Epithelial cell of alveolus of lung (primary cell): ENCODE results near the gene FAM221A. TPM values are rescaled to one million over a fixed set of nuclear protein-coding genes. Genes with fewer than 3 reads are reported as not detected.

Experiments
- total RNA-seq: library from RNA; depleted of rRNA; stranded (reverse); fragments of >200 nt; gene quantifications from 2 replicates; pipeline ENCODE4 v1.2.1, GENCODE V29; 2015

FAM221A gene, protein sequence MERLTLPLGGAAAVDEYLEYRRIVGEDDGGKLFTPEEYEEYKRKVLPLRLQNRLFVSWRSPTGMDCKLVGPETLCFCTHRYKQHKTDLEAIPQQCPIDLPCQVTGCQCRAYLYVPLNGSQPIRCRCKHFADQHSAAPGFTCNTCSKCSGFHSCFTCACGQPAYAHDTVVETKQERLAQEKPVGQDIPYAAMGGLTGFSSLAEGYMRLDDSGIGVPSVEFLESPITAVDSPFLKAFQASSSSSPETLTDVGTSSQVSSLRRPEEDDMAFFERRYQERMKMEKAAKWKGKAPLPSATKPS
- 0.16 and 2.1 TPM in 2 replicates for total RNA-seq

DNA sequence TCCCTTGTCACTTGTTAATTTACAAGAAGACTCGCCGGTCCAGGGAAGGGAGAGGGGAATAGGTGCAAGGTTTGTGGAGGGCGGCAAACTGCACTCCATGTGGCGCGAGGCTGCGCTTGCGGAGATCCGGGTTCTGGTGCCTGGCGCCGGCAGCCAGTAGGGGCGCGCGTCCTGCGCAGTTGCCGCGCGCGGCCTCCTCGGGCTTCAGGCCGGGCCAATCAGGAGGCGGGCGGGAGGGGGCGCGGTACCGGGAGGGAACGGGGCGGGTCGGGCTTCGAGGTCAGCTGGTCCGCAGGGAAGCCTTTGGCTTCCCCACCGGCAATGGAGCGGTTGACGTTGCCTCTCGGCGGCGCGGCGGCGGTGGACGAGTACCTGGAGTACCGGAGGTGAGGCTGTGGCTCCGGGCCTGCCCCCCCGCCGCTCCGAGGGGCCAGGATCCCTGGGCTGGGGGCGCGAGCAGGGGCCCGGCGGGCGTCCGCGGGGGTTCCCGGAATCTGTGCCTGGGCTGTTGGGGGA, at the start of gene FAM221A:
FAM221A (plus strand) TSS at position 302 of the 516 bp plus-strand sequence; CDS start at position 322, 20 bp downstream.

GRCh38 chr7:23710000-23710399, 30.0 kb downstream of the FAM221A start, which contains the start of gene STK31:
TSS of gene STK31 (plus strand) at chr7:23710219. CDS start at chr7:23710286, 67 bp downstream.

Other genes starting within 250 kb of the FAM221A start
- 22.2 and 44.3 TPM in 2 replicates for gene IGF2BP3, start 209.7 kb upstream of the FAM221A start, total RNA-seq
- 14.2 and 88.5 TPM in 2 replicates for gene TRA2A, start 148.2 kb upstream of the FAM221A start, total RNA-seq
- 7.0 and 9.3 TPM in 2 replicates for gene CCDC126, start 82.8 kb upstream of the FAM221A start, total RNA-seq
- gene STK31, start 30.0 kb downstream of the FAM221A start, total RNA-seq = not detected in 2 replicates